IMR-90 (cell line): Measurements from ENCODE around the gene NAT10. TPM values are rescaled to one million over a fixed set of nuclear protein-coding genes. Genes with fewer than 3 reads are reported as not detected.

Source experiments
- ATAC-seq: fragments of 200-7000 bp; cut with Tn5 transposase; 2 replicates; pipeline ENCODE4 v1.9.1; 2020; ENCODE audit warnings: low read depth, mild to moderate bottlenecking, moderate library complexity
- BruUV-seq: library from RNA; stranded (reverse); fragments of 400-500 nt; replicated peaks from 2 replicates; lab custom pipeline; 2021; lab: Mats Ljungman, UMichigan
- CTCF ChIA-PET: fragments of 300-600 bp; formaldehyde crosslinking; extraction: SDS; loops from one replicate; lab custom pipeline; 2021; ENCODE audit warnings: antibody characterized with exemption; lab: Yijun Ruan, JAX
- POLR2A ChIA-PET: fragments of 300-600 bp; sonication (Branson Sonifier 250); formaldehyde crosslinking; loops from one replicate; lab custom pipeline; 2022; ENCODE audit warnings: antibody characterized with exemption; ENCODE audit not compliant: unreplicated experiment; lab: Charles Lee
- DNase-seq: peaks from one replicate; pipeline ENCODE4 v3.0.0; 2013
- H2AFZ ChIP-seq: replicated peaks from 2 replicates; pipeline ENCODE3; 2013; ENCODE audit warnings: low read length, mild to moderate bottlenecking; ENCODE audit not compliant: poor library complexity
- H2AK5ac ChIP-seq: 2 replicates; pipeline ENCODE4 v1.6.1; 2013; ENCODE audit warnings: low read depth, low read length, inconsistent platforms
- H2AK9ac ChIP-seq: replicated peaks from 2 replicates; pipeline ENCODE3; 2013; ENCODE audit warnings: mild to moderate bottlenecking, low read depth, low read length, moderate library complexity; ENCODE audit not compliant: poor library complexity
- H2BK120ac ChIP-seq: 2 replicates; pipeline ENCODE4 v1.6.1; 2013; ENCODE audit warnings: low read depth, low read length, inconsistent platforms
- H2BK15ac ChIP-seq: 3 replicates; pipeline ENCODE4 v1.6.1; 2013; ENCODE audit warnings: low read depth, low read length, inconsistent platforms
- H2BK20ac ChIP-seq: 2 replicates; pipeline ENCODE4 v1.6.1; 2013; ENCODE audit warnings: low read depth, mild to moderate bottlenecking, inconsistent platforms, low read length, moderate library complexity
- H2BK5ac ChIP-seq: 2 replicates; pipeline ENCODE4 v1.6.1; 2013; ENCODE audit warnings: mild to moderate bottlenecking, low read depth, low read length, inconsistent platforms; ENCODE audit not compliant: poor library complexity, severe bottlenecking
- H3K14ac ChIP-seq: replicated peaks from 2 replicates; pipeline ENCODE4 v1.6.1; 2013; ENCODE audit warnings: low read depth, low read length, inconsistent platforms
- H3K18ac ChIP-seq: 2 replicates; pipeline ENCODE4 v1.6.1; 2013; ENCODE audit warnings: low read depth, low read length, control low read depth
- H3K23ac ChIP-seq: 2 replicates; pipeline ENCODE4 v1.6.1; 2013; ENCODE audit warnings: low read depth, low read length, inconsistent platforms
- H3K27ac ChIP-seq: 2 replicates; pipeline ENCODE4 v1.5.1; 2013; ENCODE audit warnings: mild to moderate bottlenecking, control low read depth, low read length; ENCODE audit not compliant: insufficient read depth
- H3K27me3 ChIP-seq: 2 replicates; pipeline ENCODE4 v1.6.1; 2013; ENCODE audit warnings: low read length; ENCODE audit not compliant: control insufficient read depth, insufficient read depth
- H3K36me3 ChIP-seq: 2 replicates; pipeline ENCODE4 v1.6.1; 2013; ENCODE audit warnings: low read length, mixed read lengths; ENCODE audit not compliant: control insufficient read depth, insufficient read depth
- H3K4ac ChIP-seq: 2 replicates; pipeline ENCODE4 v1.6.1; 2013; ENCODE audit warnings: low read depth, low read length, inconsistent platforms
- H3K4me1 ChIP-seq: 2 replicates; pipeline ENCODE4 v1.6.1; 2013; ENCODE audit warnings: low read length, mixed read lengths; ENCODE audit not compliant: control insufficient read depth, insufficient read depth
- H3K4me2 ChIP-seq: 2 replicates; pipeline ENCODE4 v1.6.1; 2013; ENCODE audit warnings: low read depth, mild to moderate bottlenecking, control low read depth, low read length, moderate library complexity
- H3K4me3 ChIP-seq: 2 replicates; pipeline ENCODE4 v1.5.1; 2013; ENCODE audit warnings: low read depth, mild to moderate bottlenecking, control low read depth, low read length, moderate library complexity; ENCODE audit not compliant: insufficient read depth
- H3K56ac ChIP-seq: 2 replicates; pipeline ENCODE4 v1.6.1; 2013; ENCODE audit warnings: low read length, inconsistent platforms; ENCODE audit not compliant: insufficient read depth; ENCODE audit errors: extremely low read depth
- H3K79me1 ChIP-seq, 2 experiments: 2 replicates each; pipeline ENCODE4 v1.6.1; 2013; ENCODE audit warnings: low read length in 2 of 2, inconsistent platforms in 1 of 2, low read depth in 1 of 2
- H3K9ac ChIP-seq: 2 replicates; pipeline ENCODE4 v1.6.1; 2013; ENCODE audit warnings: low read depth, low read length, control low read depth
- H3K9me1 ChIP-seq: 2 replicates; pipeline ENCODE4 v1.6.1; 2013; ENCODE audit warnings: low read length, inconsistent platforms; ENCODE audit not compliant: insufficient read depth
- H3K9me3 ChIP-seq: 2 replicates; pipeline ENCODE4 v1.6.1; 2013; ENCODE audit warnings: low read length; ENCODE audit not compliant: control insufficient read depth, insufficient read depth
- H4K20me1 ChIP-seq: 2 replicates; pipeline ENCODE4 v1.6.1; 2013; ENCODE audit warnings: low read length, inconsistent platforms; ENCODE audit not compliant: insufficient read depth
- H4K5ac ChIP-seq: 2 replicates; pipeline ENCODE4 v1.6.1; 2013; ENCODE audit warnings: mild to moderate bottlenecking, low read depth, low read length, control low read depth
- H4K8ac ChIP-seq, 2 experiments: 2 replicates each; pipeline ENCODE4 v1.6.1; 2013; ENCODE audit warnings: low read depth in 2 of 2, low read length in 2 of 2, control low read depth in 1 of 2, inconsistent platforms in 1 of 2
- H4K91ac ChIP-seq: 2 replicates; pipeline ENCODE4 v1.6.1; 2013; ENCODE audit warnings: low read depth, low read length, inconsistent platforms; ENCODE audit not compliant: insufficient read depth
- CEBPB ChIP-seq: IDR thresholded peaks from 2 replicates; pipeline ENCODE4 v1.6.1; 2012; ENCODE audit warnings: low read depth, low read length, improper control_type of control experiment
- CHD1 ChIP-seq: IDR thresholded peaks from 2 replicates; pipeline ENCODE4 v1.6.1; 2012; ENCODE audit warnings: low read depth, low read length, improper control_type of control experiment
- CTCF ChIP-seq: conservative IDR thresholded peaks from 2 replicates; pipeline ENCODE4 v1.5.1; 2012; ENCODE audit warnings: mild to moderate bottlenecking, low read depth, low read length, improper control_type of control experiment
- MAFK ChIP-seq: IDR thresholded peaks from 2 replicates; pipeline ENCODE4 v1.6.1; 2012; ENCODE audit warnings: low read depth, low read length, improper control_type of control experiment
- MAZ ChIP-seq: IDR thresholded peaks from 2 replicates; pipeline ENCODE4 v1.6.1; 2012; ENCODE audit warnings: low read depth, mild to moderate bottlenecking, low read length, improper control_type of control experiment, moderate library complexity, borderline replicate concordance
- MXI1 ChIP-seq: IDR thresholded peaks from 2 replicates; pipeline ENCODE4 v1.6.1; 2012; ENCODE audit warnings: low read depth, mild to moderate bottlenecking, low read length, moderate library complexity, borderline replicate concordance
- NFE2L2 ChIP-seq: fragments of 150-350 bp; IDR thresholded peaks from 2 replicates; pipeline ENCODE4 v1.6.1; 2016; ENCODE audit warnings: low read depth, mild to moderate bottlenecking, low read length
- POLR2A ChIP-seq: IDR thresholded peaks from 2 replicates; pipeline ENCODE4 v1.6.1; 2012; ENCODE audit warnings: mild to moderate bottlenecking, low read depth, low read length
- RAD21 ChIP-seq: IDR thresholded peaks from 2 replicates; pipeline ENCODE4 v1.6.1; 2012; ENCODE audit warnings: low read length, improper control_type of control experiment
- RFX5 ChIP-seq: IDR thresholded peaks from 2 replicates; pipeline ENCODE4 v1.8.0; 2012; ENCODE audit warnings: low read depth, mild to moderate bottlenecking, low read length, moderate library complexity
- SMC3 ChIP-seq: fragments of 150-350 bp; IDR thresholded peaks from 2 replicates; pipeline ENCODE4 v1.6.1; 2016; ENCODE audit warnings: low read depth, mild to moderate bottlenecking, antibody characterized with exemption, low read length, moderate library complexity
- USF2 ChIP-seq: fragments of 150-350 bp; IDR thresholded peaks from 2 replicates; pipeline ENCODE4 v1.6.1; 2017; ENCODE audit warnings: mild to moderate bottlenecking, antibody characterized with exemption, low read length, low read depth
- WGBS, 2 experiments: methylation state at CpG; one replicate each; pipeline versions ENCODE4 v1.1.5 to v1.1.7; 2013; ENCODE audit warnings: missing lambda C conversion rate in 2 of 2; ENCODE audit not compliant: insufficient read length in 1 of 2; ENCODE audit errors: extremely low coverage in 2 of 2; 5-methylcytosine and 5-hydroxymethylcytosine counted together
- dilution Hi-C: fragments of 300-500 bp; cut with HindIII; formaldehyde crosslinking; loops from one replicate; pipeline ENCODE4 v1.14.3; 2018; ENCODE audit warnings: low sequenced_read_pairs; ENCODE audit not compliant: unreplicated experiment
- in situ Hi-C: fragments of 300-500 bp; cut with MboI; formaldehyde crosslinking; loops from 3 replicates; pipeline ENCODE4 v1.14.3; 2019; ENCODE audit warnings: low sequenced_read_pairs, inconsistent platforms, mixed read lengths
- intact Hi-C: fragments of 100-400 bp; cut with micrococcal nuclease; formaldehyde crosslinking; loops from 2 replicates; pipeline ENCODE4 v1.10.0; 2022
- polyA plus RNA-seq, 3 experiments: library from polyadenylated mRNA; depleted of rRNA; stranded (reverse); fragments of >200 nt; gene quantifications; 2 replicates each; pipeline ENCODE4 v1.2.3, GENCODE V29; 2012; ENCODE audit warnings: low replicate concordance in 1 of 3
- total RNA-seq: library from RNA; depleted of rRNA; stranded (reverse); fragments of >200 nt; gene quantifications from 2 replicates; pipeline ENCODE4 v1.2.3, GENCODE V29; 2012
- TF ChIP-seq, protein P1 (sequence below): fragments of 150-350 bp; IDR thresholded peaks from 2 replicates; pipeline ENCODE4 v1.6.1; 2016; ENCODE audit warnings: low read depth, mild to moderate bottlenecking, low read length, moderate library complexity, borderline replicate concordance

NAT10 gene
- total and polyA plus RNA-seq, 2 of the 4 experiments (the other 2 are of a cell fraction), result 28.1 to 34.8 TPM

GRCh38 chr11:34183848-34184391, 78.5 kb downstream of the NAT10 start:
- no peak for DNase-seq
- no CpG with 5 or more reads among the region's 9 CpGs for WGBS, 2 experiments
- Histone ChIP-seq H3K27me3 (peaks cover 2% of the 10 kb centered on the region), H3K27ac (no peak overlapping the region), H3K23ac (no peak overlapping the region), H4K5ac (no peak overlapping the region), H2BK120ac (no peak overlapping the region), H3K36me3 (no peaks in the 10 kb centered on the region), H2BK20ac (no peak overlapping the region), H4K8ac (no peak overlapping the region), H3K9me3 (no peaks in the 10 kb centered on the region), H3K4ac (no peak overlapping the region), H3K9me1 (no peaks in the 10 kb centered on the region), H3K14ac (no peak overlapping the region), H3K4me1 (peaks cover 2% of the 10 kb centered on the region; the same call in 1 of the 2 replicates), H3K79me1 (no peaks in the 10 kb centered on the region), H3K4me2 (no peak overlapping the region), H2AK5ac (no peak overlapping the region), H3K56ac (no peak overlapping the region), H2BK5ac (no peak overlapping the region), H4K91ac (no peak overlapping the region), H4K20me1 (no peaks in the 10 kb centered on the region), H2AFZ (no peak overlapping the region), H3K4me3 (no peak overlapping the region), H2AK9ac (no peak overlapping the region), H3K9ac (no peak overlapping the region), H3K18ac (no peak overlapping the region), H2BK15ac (no peak overlapping the region)
- no TSS peak for BruUV-seq
- in situ Hi-C loops, result no loop called here
- ATAC-seq, result no peak
- ChIA-PET POLR2A (no interaction called here), CTCF (interaction anchor here (0.6 kb wide), 1 partner anchor 42 kb away, joined by 3 read pairs; no protein-coding TSS in a partner anchor)
- dilution Hi-C loops, result loop anchor here (25.0 kb wide), 1 partner anchor 153 kb away; no protein-coding TSS in a partner anchor
- intact Hi-C loops, result no loop called here
- TF ChIP-seq SMC3 (no peak), MAFK (no peak), RFX5 (no peak), POLR2A (no peak), CTCF (no peak), NFE2L2 (no peak), USF2 (no peak), MAZ (no peak), RAD21 (no peak), CEBPB (no peak), MXI1 (no peak), CHD1 (no peak)
- TF ChIP-seq, protein P1, sequence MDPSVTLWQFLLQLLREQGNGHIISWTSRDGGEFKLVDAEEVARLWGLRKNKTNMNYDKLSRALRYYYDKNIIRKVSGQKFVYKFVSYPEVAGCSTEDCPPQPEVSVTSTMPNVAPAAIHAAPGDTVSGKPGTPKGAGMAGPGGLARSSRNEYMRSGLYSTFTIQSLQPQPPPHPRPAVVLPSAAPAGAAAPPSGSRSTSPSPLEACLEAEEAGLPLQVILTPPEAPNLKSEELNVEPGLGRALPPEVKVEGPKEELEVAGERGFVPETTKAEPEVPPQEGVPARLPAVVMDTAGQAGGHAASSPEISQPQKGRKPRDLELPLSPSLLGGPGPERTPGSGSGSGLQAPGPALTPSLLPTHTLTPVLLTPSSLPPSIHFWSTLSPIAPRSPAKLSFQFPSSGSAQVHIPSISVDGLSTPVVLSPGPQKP, result no peak
